ENCODE results near the gene SMYD3. TPM values are rescaled to one million over a fixed set of nuclear protein-coding genes. Genes with fewer than 3 reads are reported as not detected.

Gene SMYD3
- total and polyA plus RNA-seq, 11 donors, result 6.3 to 12.1 (median 9.5) TPM

DNA sequence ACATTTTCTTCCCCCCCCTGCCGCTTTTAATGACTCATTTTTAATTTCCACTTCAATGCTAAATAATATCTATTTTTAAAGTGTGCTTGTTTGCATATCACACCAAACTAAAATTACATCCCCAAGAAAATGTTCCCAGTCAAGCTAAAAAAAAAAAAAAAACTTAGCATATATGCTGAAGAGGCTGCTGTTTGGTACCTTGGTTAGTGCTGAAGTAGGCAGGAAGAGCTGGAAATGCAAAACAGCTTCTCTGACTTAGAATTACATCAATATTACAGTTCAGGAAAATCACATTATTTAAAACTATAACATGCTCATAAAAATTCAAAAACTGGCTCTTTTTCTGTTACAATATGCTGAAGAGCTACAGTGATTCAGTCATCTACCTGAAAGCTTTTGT lies 372.3 kb downstream of the SMYD3 start:
- Histone ChIP-seq H3K36me3 (no peaks in the 10 kb centered on the region), H3K27me3 (no peaks in the 10 kb centered on the region), H3K4me3 (no peak overlapping the region), H3K9me3 (no peaks in the 10 kb centered on the region), H3K27ac (no peak overlapping the region), H3K4me1 (no peaks in the 10 kb centered on the region)
- 97 to 100% (median 99%) methylated on average over 1 of the region's 1 CpG for WGBS, 4 donors
- DNase-seq, result no peak
- no peak for ATAC-seq
- no peak for TF ChIP-seq POLR2A (IDR thresholded peaks at IDR 0.05)
- no peak for TF ChIP-seq CTCF (IDR thresholded peaks at IDR 0.05)
- intact Hi-C loops (cut with DNase I), result no loop called here

GRCh38 chr1:246131095-246131494 lies 376.0 kb downstream of the SMYD3 start:
- no peak overlapping the region for H3K4me3 ChIP-seq
- DNase-seq (no peak), ATAC-seq (no peak)
- intact Hi-C loops (cut with DNase I), result no loop called here
- WGBS, 4 donors, result 58 to 77% (median 76%) methylated on average over 1 of the region's 1 CpG
- no peak for TF ChIP-seq CTCF (IDR thresholded peaks at IDR 0.05)
- no peak for TF ChIP-seq POLR2A (IDR thresholded peaks at IDR 0.05)
- no peaks in the 10 kb centered on the region for H3K9me3 ChIP-seq
- no peaks in the 10 kb centered on the region for H3K4me1 ChIP-seq
- H3K27me3 ChIP-seq, result no peaks in the 10 kb centered on the region
- H3K27ac ChIP-seq, result no peak overlapping the region
- H3K36me3 ChIP-seq, result no peaks in the 10 kb centered on the region

DNA sequence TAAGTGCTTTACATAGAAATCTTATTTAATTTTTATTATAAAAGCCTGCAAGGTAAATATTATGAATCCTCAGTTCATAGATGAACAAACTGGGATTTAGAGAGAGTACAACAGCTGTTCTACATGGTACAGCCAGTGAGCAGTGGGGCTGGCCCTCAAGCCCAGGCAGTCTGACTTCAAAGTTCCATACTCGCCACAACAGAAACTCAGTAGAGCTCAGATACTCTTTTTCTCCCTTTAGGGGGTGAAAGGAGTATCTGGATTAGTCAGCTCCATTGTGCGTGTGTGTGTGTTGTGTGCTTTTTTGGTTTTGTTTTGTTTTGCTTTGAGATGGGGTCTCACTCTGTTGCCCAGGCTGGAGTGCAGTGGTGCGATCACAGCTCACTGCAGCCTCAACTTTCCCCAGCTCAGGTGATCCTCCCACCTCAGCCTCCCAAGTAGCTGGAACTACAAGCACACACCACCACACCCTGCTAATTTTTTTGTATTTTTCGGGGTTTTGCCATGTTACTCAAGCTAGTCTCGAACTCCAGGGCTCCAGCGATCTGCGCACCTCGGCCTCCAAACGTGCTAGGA lies 378.5 kb downstream of the SMYD3 start:
- Histone ChIP-seq H3K27ac (no peak overlapping the region), H3K4me3 (no peak overlapping the region), H3K4me1 (no peaks in the 10 kb centered on the region), H3K36me3 (no peaks in the 10 kb centered on the region), H3K27me3 (no peaks in the 10 kb centered on the region), H3K9me3 (no peaks in the 10 kb centered on the region)
- no peak for DNase-seq
- TF ChIP-seq POLR2A (IDR thresholded peaks at IDR 0.05) (no peak), CTCF (IDR thresholded peaks at IDR 0.05) (no peak)
- no peak for ATAC-seq
- intact Hi-C loops (cut with DNase I), result no loop called here
- 97 to 99% (median 98%) methylated on average over 9 of the region's 9 CpGs for WGBS, 4 donors

DNA sequence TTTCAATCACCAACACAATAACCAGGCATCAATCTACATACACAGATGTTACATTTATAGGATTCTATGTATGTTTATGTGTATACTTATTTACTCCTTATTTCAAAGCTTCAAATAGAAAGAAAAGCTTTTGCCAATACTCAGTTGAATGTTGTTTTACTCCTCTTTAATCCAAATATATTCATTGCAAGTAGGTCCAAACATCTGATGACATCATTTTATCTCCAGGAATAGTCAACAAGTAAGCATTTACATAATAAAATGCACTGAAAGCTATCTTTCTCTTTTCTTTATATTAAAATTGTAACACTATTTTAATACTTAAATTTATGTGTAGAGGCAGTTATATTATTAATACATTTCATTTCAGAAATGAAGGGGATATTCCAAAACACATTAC lies 380.5 kb downstream of the SMYD3 start:
- TF ChIP-seq POLR2A (IDR thresholded peaks at IDR 0.05) (no peak), CTCF (IDR thresholded peaks at IDR 0.05) (no peak)
- H3K27ac ChIP-seq, result no peak overlapping the region
- H3K27me3 ChIP-seq, result no peaks in the 10 kb centered on the region
- ATAC-seq (no peak), DNase-seq (no peak)
- H3K36me3 ChIP-seq, result no peaks in the 10 kb centered on the region
- intact Hi-C loops (cut with DNase I), result no loop called here
- no peaks in the 10 kb centered on the region for H3K9me3 ChIP-seq
- H3K4me3 ChIP-seq, result no peak overlapping the region
- no peaks in the 10 kb centered on the region for H3K4me1 ChIP-seq

Data from heart left ventricle (tissue), 16 donors.